Fibroblast of the aortic adventitia (primary cell): ENCODE measurements around the gene RPS19. TPM values are rescaled to one million over a fixed set of nuclear protein-coding genes. Genes with fewer than 3 reads are reported as not detected.

Experiments used
- DNase-seq: peaks from one replicate; pipeline ENCODE4 v3.0.0-alpha.2; 2010; ENCODE audit warnings: low read depth
- H3K4me3 ChIP-seq: 2 replicates; pipeline ENCODE4 v1.5.1; 2011; ENCODE audit warnings: low read depth, mild to moderate bottlenecking, control low read depth, low read length, moderate library complexity
- CTCF ChIP-seq: IDR thresholded peaks from 2 replicates; pipeline ENCODE4 v1.5.1; 2011; ENCODE audit warnings: mild to moderate bottlenecking, low read length, control low read depth, inconsistent platforms; ENCODE audit not compliant: insufficient read depth
- total RNA-seq: library from RNA; depleted of rRNA; stranded (reverse); fragments of >200 nt; gene quantifications from 2 replicates; pipeline ENCODE4 v1.2.3, GENCODE V29; 2012; ENCODE audit warnings: low replicate concordance

Gene RPS19
- total RNA-seq, 1 donor = 1,080 TPM

DNA sequence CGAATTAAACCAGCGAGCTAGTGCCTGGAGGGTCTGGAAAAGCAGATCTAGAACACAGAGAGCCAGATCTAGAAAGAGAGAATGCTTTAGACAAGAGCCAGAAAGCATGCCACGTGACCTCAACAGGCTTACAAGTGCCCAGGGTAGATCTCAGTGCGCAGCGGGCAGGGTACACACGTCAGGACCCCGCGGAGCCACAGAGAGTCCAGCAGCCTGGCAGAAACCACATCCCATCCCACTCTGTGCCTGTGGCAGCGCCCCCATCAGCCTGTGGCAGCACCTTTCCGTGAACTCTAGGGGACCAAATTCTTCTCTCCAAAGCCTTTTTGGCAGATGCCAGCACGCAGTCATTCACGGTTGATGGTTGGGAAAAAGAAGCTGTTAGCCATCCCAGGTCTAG lies 28.9 kb downstream of the RPS19 start:
- no peak for DNase-seq
- no peak overlapping the region for H3K4me3 ChIP-seq
- TF ChIP-seq CTCF = no peak

DNA sequence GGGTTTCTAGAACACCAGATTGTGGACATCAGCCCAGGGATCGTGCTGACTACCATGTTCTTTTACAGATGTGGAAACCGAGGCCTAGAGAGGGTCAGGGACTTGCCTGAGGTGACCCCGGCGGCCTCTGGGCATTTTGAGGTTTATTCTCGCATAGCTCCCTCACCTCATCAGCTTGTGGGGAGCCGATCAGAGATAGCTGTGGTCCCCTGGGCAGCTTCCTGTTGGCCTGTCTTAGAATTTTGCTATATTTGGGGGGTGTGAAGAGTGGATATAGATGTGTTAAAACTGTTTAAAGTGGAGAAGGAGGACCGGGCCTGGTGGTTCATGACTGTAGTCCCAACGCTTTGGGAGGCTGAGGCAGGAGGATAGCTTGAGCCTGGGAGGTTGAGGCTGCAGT lies 29.8 kb downstream of the RPS19 start:
- H3K4me3 ChIP-seq = no peak overlapping the region
- DNase-seq = no peak
- no peak for TF ChIP-seq CTCF

GRCh38 chr19:41890936-41891335 lies 30.9 kb downstream of the RPS19 start:
- no peak overlapping the region for H3K4me3 ChIP-seq
- no peak for DNase-seq
- no peak for TF ChIP-seq CTCF

- no peak overlapping the region for H3K4me3 ChIP-seq
- no peak for TF ChIP-seq CTCF
- DNase-seq = no peak
Observed at GRCh38 chr19:41892173-41892902, 32.3 kb downstream of the RPS19 start.

GRCh38 chr19:41893899-41894298 lies 33.8 kb downstream of the RPS19 start:
- no peak overlapping the region for H3K4me3 ChIP-seq
- no peak for TF ChIP-seq CTCF
- no peak for DNase-seq

GRCh38 chr19:41894350-41894749 lies 34.3 kb downstream of the RPS19 start:
- no peak overlapping the region for H3K4me3 ChIP-seq
- TF ChIP-seq CTCF = no peak
- no peak for DNase-seq
